Measurements from ENCODE around the gene SHROOM2. TPM values are rescaled to one million over a fixed set of nuclear protein-coding genes. Genes with fewer than 3 reads are reported as not detected.

The SHROOM2 gene
- total RNA-seq, 2 donors from 2014 or later, result 14.4 to 15.4 TPM

- Mint-ChIP-seq H3K4me1 (peaks cover 9% of the 10 kb centered on the region), H3K4me3 (no peak overlapping the region), H3K9me3 (peaks cover 80% of the 10 kb centered on the region), H3K27ac (no peak overlapping the region), H3K27me3 (ENCODE audit: insufficient read depth) (no peaks in the 10 kb centered on the region), H3K36me3 (ENCODE audit: low read depth) (peaks cover 4% of the 10 kb centered on the region)
- no peak overlapping the region for H3K9ac ChIP-seq (ENCODE audit: extremely low read depth, low read length, poor library complexity, severe bottlenecking)
- H3K27ac ChIP-seq (ENCODE audit: low read depth, low read length), result no peak overlapping the region
- no peak overlapping the region for H3K4me3 ChIP-seq (ENCODE audit: low read length)
- no peaks in the 10 kb centered on the region for H3K36me3 ChIP-seq (ENCODE audit: control insufficient read depth, insufficient read depth, low read length)
- no peaks in the 10 kb centered on the region for H3K27me3 ChIP-seq (ENCODE audit: control insufficient read depth, insufficient read depth, low read length, poor library complexity, severe bottlenecking)
- H3K9me3 ChIP-seq (ENCODE audit: control insufficient read depth, low read length), result no peaks in the 10 kb centered on the region
- DNase-seq, result no peak
- no peaks in the 10 kb centered on the region for H3K4me1 ChIP-seq (ENCODE audit: control insufficient read depth, insufficient read depth, low read length)
- 85% methylated on average over 10 of the region's 11 CpGs; no CpG with 5 or more reads in 1 of the 2 experiments for WGBS, 2 experiments (ENCODE audit: insufficient coverage in 1 of 2, insufficient read length in 1 of 2)
- TF ChIP-seq, protein P1, sequence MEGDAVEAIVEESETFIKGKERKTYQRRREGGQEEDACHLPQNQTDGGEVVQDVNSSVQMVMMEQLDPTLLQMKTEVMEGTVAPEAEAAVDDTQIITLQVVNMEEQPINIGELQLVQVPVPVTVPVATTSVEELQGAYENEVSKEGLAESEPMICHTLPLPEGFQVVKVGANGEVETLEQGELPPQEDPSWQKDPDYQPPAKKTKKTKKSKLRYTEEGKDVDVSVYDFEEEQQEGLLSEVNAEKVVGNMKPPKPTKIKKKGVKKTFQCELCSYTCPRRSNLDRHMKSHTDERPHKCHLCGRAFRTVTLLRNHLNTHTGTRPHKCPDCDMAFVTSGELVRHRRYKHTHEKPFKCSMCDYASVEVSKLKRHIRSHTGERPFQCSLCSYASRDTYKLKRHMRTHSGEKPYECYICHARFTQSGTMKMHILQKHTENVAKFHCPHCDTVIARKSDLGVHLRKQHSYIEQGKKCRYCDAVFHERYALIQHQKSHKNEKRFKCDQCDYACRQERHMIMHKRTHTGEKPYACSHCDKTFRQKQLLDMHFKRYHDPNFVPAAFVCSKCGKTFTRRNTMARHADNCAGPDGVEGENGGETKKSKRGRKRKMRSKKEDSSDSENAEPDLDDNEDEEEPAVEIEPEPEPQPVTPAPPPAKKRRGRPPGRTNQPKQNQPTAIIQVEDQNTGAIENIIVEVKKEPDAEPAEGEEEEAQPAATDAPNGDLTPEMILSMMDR (conservative IDR thresholded peaks at IDR 0.05), result no peak
Measured at GRCh38 chrX:9835585-9836210, 49.5 kb downstream of the SHROOM2 start.

GRCh38 chrX:9842541-9842940 is 56.3 kb downstream of the SHROOM2 start:
- Histone ChIP-seq H3K27ac (ENCODE audit: low read depth, low read length) (peak overlapping the region; percentile 84), H3K4me1 (ENCODE audit: control insufficient read depth, insufficient read depth, low read length) (peaks cover 3% of the 10 kb centered on the region), H3K9me3 (ENCODE audit: control insufficient read depth, low read length) (no peaks in the 10 kb centered on the region), H3K27me3 (ENCODE audit: control insufficient read depth, insufficient read depth, low read length, poor library complexity, severe bottlenecking) (no peaks in the 10 kb centered on the region), H3K9ac (ENCODE audit: extremely low read depth, low read length, poor library complexity, severe bottlenecking) (peak overlapping the region; percentile 11), H3K4me3 (ENCODE audit: low read length) (no peak overlapping the region), H3K36me3 (ENCODE audit: control insufficient read depth, insufficient read depth, low read length) (no peaks in the 10 kb centered on the region)
- DNase-seq, result peak; percentile 69
- Mint-ChIP-seq H3K4me1 (peaks cover 17% of the 10 kb centered on the region), H3K27me3 (ENCODE audit: insufficient read depth) (no peaks in the 10 kb centered on the region), H3K4me3 (peak overlapping the region; percentile 39), H3K36me3 (ENCODE audit: low read depth) (no peaks in the 10 kb centered on the region), H3K27ac (peak overlapping the region; percentile 86), H3K9me3 (peaks cover 74% of the 10 kb centered on the region)
- WGBS, 2 experiments (ENCODE audit: insufficient coverage in 1 of 2, insufficient read length in 1 of 2), result 17 to 18% methylated on average over 1 to 5 of the region's 6 CpGs
- TF ChIP-seq, protein P1 (conservative IDR thresholded peaks at IDR 0.05), result no peak

DNA sequence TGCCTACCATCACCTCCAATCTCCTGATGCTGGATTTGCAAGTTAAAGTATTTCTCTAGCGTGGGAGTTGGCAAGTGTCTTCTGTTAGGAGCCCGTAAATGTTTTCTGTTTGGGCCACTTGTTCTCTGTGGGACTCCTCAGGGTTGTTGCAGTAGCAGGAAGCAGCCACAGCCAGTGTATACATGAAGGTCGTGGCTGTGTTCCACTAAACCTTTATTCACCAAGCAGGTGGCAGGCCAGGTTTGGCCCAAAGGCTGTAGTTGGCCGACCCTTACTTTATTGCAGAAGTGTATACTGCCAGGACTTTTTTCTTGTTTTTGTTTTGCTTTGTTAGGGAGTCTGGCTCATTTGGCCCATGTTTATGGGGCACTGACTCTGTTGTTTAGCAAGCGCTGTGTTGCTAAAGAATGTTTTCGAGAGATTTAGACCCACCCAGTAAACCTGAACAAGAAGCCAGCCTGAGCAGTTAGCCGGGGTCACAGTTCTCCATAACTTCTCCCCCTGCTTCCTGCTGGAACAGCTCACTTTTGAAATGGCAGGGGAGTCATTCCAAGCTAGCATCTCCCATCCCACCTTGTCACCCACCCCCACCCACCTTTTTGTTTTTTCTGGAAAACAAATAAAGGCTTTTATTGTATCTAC is 58.8 kb downstream of the SHROOM2 start:
- no peak overlapping the region for H3K9ac ChIP-seq (ENCODE audit: extremely low read depth, low read length, poor library complexity, severe bottlenecking)
- peaks cover 73% of the 10 kb centered on the region for H3K9me3 Mint-ChIP-seq
- no peaks in the 10 kb centered on the region for H3K27me3 ChIP-seq (ENCODE audit: control insufficient read depth, insufficient read depth, low read length, poor library complexity, severe bottlenecking)
- no peaks in the 10 kb centered on the region for H3K27me3 Mint-ChIP-seq (ENCODE audit: insufficient read depth)
- H3K36me3 Mint-ChIP-seq (ENCODE audit: low read depth), result peaks cover 5% of the 10 kb centered on the region
- TF ChIP-seq, protein P1 (conservative IDR thresholded peaks at IDR 0.05), result no peak
- DNase-seq, result no peak
- H3K4me1 Mint-ChIP-seq, result peaks cover 17% of the 10 kb centered on the region
- WGBS, 2 experiments (ENCODE audit: insufficient coverage in 1 of 2, insufficient read length in 1 of 2), result 89 to 90% methylated on average over 2 to 7 of the region's 7 CpGs
- no peak overlapping the region for H3K4me3 Mint-ChIP-seq
- H3K9me3 ChIP-seq (ENCODE audit: control insufficient read depth, low read length), result no peaks in the 10 kb centered on the region
- H3K36me3 ChIP-seq (ENCODE audit: control insufficient read depth, insufficient read depth, low read length), result no peaks in the 10 kb centered on the region
- H3K27ac Mint-ChIP-seq, result no peak overlapping the region
- H3K27ac ChIP-seq (ENCODE audit: low read depth, low read length), result no peak overlapping the region
- H3K4me3 ChIP-seq (ENCODE audit: low read length), result no peak overlapping the region
- H3K4me1 ChIP-seq (ENCODE audit: control insufficient read depth, insufficient read depth, low read length), result peaks cover 3% of the 10 kb centered on the region
